ENCODE measurements around the gene LPAR2.
"Not testable (repeated sequence)": the region's sequence is repeated elsewhere in the genome, so short reads cannot be mapped to it uniquely, and the experiment has no call there.

The LPAR2 gene

DNA sequence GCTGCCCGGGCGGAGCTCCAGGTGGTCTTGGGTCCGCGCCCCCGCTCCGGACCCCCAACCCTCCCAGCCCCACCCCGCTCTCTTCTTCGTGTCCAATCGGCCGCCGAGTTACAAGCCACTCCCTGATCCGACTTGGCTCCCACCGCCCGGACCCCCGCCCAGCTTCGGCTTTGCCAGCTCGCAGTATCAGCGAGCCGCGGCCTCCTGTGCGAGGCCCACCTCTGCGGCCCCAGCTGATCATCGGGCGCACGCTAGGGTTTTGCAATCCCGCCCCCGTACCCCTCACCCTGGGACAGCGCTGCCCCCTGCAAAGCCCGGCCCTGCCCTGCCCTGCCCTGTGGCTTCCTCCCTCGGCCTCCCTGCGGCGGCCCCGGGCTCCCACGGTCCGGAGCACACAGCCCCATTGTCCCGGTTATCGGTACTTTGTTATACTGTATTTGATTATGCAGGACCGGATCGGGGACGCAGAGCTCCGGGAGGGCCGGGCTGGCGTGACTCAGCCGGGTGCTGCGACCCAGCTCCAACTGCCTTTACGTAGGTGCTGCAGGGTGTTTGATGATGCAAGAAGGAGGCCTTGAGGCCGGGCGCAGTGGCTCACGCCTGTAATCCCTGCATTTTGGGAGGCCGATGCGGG lies 598 bp upstream of the LPAR2 start:
- peak; percentile 80 for DNase-seq

DNA sequence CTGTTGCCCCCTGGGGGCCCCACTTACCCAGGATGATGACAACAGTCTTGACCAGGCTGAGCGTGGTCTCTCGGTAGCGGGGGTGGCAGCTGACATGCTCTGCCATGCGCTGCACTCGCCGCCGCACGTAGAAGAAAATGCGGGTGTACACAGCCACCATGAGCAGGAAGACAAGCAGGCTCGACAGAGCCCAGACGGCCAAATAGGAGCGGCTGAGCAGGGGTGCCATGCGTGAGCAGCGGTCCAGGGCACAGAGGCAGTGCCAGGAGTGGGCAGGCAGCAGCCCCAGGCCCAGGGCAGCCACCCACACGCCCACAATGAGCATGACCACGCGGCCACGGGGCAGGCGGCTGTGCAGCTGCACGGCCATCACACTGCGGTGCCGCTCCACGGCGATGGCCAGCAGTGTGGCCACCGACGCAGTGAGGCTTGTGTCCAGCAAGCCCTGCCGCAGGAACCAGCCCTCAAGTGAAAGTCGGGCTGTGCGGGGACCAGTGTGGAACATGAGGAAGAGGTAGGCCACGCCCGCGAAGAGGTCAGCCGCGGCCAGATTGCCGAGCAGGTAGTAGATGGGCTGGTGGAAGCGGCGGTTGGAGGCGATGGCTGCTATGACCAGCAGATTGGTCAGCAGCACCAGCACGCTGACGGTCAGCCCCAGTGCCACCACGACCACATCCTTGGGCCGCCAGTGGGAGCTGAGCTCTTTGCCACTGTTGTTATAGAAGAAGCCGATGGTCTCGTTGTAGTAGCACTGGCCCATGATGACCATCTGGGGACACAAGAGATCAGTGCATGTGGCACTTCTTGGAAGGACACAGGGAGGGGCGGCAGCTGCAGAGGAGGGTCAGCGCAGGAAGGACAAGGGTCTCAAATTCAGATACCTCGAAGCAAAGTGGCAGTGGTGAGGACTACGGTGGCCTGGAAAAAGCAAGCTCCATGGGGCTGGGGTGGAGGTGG lies 1.2 kb downstream of the LPAR2 start:
- DNase-seq = no peak

DNA sequence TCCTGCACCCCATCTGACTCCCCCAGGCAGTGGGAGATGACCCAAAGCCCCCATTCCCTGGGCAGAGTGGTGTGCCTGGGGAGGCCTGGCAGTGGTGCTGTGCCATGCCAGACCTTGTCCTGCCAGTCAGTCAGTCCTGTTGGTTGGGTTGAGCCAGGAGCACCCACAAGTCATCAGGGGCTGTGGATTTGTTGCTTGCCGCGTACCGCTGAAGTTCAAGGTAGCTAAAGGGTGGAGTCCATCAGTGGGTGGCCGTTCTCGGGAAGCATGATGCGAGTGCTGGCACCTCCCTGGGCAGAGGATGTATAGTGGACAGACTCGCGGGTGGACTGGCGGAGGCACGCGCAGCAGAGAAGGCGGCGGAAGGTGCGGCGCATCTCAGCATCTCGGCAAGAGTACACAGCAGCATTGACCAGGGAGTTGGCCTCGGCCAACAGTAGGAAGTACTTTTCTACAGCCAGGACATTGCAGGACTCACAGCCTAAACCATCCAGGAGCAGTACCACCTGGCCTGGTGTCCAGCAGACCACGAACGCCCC lies 3.9 kb downstream of the LPAR2 start:
- DNase-seq = no peak

DNA sequence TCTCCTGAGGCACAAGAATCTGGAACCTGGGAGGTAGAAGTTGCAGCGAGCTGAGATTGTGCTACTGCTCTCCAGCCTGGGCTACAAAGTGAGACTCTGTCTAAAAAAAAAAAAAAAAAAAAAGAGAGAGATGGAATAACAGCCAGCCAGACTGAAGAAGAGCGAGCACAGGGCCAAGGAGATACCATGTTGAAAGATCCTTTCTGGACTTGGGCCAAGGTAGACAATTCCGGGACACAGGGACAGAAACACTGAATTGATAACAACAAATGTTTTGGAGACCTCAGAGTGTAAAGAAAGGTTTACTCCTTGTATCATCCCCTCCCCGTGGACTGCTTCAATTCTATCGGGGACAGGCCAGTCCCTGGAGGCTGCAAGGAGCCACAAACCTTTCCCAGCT lies 4.6 kb downstream of the LPAR2 start:
- no peak for DNase-seq

DNA sequence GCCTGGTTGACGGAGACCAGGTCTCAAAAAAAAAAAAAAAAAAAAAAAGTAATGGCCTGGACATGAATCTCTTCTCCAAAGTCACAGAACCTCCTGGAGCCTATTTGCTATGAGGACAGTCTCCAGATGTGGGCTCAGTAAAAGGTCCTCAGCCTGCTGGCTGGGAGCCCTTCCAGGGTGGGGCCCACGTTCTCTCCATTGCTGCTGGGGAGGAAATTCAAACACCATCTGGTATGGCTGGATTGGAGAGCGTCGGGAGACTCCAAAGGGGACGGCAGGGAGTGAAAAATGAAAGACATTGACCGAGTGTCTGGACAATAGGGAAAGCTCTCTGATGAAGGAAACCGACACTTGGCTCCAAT lies 8.2 kb downstream of the LPAR2 start:
- no peak for DNase-seq

DNA sequence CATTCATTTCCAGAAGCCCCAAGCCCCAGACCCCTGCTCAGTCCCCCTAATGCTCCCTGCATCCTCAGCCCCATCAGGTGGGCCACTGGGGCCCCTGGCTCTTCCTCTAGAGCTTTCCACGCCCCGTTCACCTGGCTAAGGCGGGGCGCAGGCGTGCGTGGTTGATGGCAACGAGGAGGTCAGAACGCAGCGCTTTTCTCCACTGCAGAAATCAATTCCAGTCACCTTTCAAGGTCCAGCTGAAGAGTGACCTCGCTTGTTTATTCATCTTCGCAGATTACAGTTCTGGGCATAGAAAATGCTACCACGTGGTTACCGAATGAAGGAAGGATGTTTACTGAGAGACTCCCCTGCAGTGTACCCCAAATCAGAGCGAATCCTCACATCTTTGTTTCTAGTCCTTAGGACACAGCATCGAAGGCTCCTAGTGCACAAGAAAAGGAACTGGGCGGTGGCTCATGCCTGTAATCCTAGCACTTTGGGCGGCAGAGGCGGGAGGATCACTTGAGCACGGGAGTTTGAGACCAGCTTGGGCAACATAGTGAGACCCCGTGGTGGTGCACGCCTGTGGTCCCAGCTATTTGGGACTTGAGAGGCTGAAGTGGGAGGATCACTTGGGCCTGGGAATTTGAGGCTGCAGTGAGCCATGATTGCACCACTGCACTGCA lies 8.7 kb downstream of the LPAR2 start:
- DNase-seq = no peak

DNA sequence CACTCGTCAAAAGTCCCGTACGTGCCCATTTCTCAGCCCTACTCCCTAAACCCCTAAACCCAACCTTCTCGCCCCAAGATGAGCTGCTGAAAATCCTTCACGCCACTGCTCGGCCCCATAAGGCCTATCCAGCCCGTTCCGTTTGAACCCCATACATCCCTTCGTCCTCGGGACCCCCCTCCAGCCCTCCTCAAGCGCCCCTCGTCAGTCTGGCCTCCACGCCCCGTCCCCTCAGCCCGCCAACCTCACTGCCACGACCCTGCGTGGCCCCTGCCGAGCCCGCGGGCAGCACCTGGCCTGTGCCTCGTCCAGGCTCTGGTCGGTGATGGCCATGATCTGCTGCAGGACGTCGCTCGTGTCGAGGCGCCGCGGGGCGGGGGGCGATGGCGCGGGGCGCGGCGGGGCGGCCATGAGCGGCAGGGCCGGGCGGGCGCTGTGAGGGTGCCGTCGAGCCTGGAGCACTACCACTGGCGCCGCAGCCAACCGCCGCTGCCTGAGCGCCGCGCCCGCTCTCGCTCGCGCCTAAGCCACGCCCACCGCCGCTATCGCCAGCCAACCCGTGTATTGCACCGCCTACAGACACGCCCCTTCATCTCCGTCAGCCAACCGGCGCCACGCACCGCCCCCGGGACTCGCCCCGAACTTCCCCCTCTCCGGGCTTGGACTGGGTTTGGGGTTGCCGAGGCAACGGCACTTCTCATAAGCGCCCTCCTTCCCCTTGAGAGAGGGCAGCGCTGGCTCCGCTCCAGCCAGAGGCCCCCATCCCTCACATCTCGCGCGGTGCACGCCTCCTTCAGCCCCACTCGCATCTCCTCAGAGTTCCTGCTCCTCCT lies 9.6 kb downstream of the LPAR2 start, which contains the start of gene PBX4:
Gene PBX4 (minus strand): TSS at position 469 of the 833 bp plus-strand sequence. CDS start 58 bp downstream, at position 411.
- peak; percentile 98 for DNase-seq

DNA sequence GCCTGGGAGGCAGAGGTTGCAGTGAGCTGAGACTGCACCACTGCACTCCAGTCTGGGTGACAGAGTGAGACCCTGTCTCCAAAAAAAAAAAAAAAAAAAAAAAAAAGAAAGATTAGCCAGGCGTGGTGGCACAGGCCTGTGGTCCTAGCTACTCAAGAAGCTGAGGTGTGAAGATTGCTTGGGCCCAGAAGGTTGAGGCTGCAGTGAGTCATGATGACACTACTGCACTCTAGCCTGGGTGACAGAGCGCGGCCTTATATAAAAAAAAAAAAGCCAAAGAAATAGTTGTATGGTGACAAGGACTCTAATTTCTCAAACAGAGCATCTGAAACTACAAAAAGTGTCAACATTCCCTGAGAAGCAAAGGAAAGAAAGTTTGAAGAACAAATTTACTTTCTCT lies 12.9 kb downstream of the LPAR2 start:
- no peak for DNase-seq

DNA sequence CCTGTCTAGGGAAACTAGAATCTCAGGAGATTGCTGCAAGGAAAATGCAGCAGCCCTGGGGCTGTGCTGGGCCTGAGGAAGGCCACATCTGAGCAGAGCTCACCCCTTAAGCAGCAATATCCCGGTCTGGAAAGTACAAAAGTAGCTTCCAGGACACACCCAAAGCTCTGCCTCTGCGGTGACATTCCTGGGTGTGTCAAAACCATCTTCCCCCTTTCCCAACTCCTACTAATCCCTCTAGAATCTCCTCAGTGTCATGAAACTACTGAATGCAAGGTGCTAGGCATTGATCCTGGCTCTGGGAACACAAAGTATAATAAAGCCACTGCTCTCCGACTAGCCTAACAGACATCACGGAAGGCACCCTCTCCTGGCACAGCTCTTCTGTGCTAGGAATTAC lies 14.5 kb downstream of the LPAR2 start:
- DNase-seq = no peak

DNA sequence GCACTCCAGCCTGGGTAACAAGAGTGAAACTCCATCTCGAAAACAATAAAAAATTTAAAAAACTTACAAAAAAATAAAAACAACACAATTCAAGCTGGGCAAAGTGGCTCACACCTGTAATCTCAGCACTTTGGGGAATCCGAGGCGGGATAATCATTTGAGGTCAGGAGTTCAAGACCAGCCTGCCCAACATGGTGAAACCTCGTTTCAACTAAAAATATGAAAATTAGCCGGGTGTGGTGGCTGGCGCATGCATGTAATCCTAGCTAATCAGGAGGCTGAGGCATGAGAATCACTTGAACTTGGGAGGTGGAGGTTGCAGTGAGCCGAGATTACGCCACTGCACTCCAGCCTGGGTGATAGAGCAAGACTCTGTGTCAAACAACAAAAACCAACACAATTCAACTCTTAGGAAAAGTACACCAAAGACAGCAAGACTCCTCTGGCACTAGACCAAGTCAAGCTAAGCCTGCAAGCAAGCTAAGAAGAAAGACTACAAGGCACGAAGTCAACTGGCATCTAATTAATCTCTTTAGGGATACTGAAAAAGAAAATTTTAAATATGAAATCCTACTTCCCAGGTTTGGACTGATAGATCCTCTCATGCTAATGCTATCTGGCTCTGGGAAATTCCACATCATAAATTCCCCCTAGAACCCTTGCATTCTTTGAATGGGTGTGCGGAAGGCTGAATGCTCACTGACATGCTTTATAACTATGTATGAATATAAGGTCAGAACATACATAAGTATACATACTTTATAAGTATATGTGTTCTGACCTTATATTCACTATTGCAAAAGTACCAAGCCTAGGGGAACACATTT lies 17.4 kb downstream of the LPAR2 start:
- DNase-seq = no peak

DNA sequence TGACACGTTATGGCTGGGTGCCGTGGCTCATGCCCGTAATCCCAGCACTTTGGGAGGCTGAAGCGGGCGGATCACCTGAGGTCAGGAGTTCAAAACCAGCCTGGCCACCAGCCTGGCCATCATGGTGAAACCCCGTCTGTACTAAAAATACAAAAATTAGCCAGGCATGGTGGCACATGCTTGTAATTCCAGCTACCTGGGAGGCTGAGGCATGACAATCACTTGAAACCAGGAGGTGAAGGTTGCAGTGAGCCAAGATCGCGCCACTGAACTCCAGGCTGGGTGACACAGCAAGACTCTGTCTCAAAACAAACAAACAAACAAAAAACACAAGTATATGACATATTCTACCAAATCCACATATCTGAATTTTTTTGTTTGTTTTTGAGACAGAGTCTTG lies 21.3 kb downstream of the LPAR2 start:
- DNase-seq = not testable (repeated sequence)

DNA sequence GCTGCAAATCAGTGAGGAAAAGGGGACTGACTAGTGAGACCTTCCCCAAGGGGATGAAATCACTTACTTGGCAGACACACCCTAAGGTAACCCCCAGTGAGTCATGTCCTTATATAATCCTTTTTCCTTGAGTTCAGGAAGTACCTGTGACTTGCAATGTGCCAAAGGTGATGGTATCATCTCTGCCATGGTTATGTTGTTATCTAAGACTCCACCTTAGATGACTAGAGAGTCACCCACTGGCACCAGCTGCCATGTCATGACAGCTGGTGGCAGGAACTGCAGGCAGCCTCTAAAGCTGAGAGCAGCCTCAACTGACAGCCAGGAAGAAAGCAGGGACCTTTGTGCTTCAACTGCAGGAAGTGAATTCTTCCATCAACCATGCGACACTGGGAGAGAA lies 22.0 kb downstream of the LPAR2 start:
- no peak for DNase-seq

DNA sequence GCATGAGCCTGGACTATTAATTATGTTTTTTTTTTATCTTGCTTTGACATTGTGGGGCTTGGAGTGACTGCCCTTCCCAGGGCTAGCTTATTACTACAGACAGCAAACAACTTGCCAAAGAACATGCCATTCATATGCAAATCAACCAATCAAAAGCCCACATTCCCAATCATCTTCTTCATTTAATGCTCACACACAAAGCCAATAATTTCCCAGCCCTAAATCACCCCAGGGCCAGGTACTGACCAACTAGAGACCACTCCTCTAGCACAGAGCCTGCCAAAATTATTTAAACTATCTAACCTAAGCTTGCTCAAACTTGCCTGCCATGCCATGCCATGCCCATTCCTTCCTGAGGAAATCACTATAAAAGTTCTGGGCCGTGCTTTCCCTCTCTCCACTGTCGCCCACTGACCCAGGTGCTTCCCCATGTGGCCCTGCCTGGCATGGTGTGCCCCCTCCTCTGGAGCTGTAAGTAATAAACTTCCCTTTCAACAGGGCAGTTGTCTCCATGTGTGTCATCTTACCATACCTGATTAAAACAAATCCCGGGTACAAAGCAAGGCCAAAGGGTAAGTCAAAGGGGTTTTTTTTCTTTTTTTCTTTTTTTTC lies 25.2 kb downstream of the LPAR2 start:
- DNase-seq = no peak

DNA sequence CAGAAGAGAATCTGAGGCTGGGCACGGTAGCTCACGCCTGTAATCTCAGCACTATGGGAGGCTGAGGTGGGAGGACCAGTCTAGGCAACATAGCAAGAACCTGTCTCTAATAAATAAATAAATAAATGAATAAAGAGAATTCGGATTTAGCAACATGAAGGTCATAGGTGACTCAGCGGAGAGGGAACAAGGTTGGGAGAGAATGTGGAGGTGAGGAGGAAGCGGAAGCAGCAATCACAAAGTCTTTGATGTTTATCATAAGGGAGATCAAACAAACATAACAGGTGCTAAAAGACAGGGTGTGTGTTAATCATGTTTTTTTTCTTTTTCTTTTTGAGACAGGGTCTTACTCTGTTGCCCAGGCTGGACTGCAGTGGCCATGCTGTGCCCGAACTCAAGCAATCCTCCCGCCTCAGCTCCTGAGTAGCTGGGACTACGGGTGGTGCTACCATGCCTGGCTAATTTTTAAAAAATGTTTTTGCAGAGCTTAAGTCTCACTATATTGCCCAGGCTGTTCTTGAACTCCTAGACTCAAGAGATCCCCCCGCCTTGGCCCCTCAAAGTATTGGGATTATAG lies 25.8 kb downstream of the LPAR2 start:
- DNase-seq = no peak

DNA sequence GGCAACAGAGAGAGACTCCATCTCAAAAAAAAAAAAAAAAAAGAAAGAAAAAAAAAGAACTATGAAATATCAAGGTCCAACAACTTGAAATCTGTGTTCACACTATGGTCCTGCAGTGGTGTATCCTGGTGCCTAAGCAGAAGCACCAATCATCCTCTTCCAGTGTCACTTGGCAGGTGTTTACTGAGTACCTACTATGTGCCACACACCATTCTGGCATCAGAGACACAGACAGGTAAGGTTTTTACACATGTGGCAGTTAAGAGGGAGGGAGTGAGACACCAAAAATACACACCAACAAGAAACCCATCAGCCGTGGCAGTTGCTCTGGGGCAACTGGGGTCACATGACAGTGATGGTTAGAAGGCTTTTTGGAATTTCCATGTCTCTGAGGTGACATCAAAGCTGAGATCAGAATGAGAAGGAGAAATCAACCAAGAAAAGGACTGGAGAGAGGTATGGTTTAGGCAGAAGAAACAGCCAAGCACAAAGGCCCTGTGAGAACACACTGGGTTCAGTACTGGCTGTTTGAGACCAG lies 27.2 kb downstream of the LPAR2 start:
- no peak for DNase-seq

DNA sequence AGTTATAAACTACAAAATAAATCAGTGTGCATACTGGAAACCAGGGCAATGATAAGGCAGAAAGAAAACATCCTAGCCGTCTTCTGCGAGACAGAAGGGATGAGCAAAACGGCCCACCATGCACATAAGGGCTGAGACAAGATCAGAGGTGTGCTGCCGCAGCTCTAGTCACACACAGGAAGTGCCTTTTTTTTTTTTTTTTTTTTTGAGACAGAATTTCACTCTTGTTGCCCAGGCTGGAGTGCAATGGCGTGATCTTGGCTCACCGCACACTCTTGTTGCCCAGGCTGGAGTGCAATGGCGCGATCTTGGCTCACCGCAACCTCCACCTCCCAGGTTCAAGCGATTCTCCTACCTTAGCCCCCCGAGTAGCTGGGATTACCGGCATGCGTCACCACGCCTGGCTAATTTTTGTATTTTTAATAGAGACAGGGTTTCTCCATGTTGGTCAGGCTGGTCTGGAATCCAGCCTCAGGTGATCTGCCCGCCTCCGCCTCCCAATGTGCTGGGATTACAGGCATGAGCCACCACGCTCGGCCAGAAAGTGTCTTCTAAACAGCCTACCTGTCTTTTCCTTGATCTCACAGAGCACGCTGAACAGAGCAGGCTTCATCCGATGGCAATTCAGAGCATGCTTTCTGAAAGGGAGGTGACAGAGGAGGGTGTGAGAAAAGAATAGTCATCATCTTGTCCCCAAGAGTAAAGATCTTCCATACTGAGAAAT lies 29.1 kb downstream of the LPAR2 start:
- not testable (repeated sequence) for DNase-seq

DNA sequence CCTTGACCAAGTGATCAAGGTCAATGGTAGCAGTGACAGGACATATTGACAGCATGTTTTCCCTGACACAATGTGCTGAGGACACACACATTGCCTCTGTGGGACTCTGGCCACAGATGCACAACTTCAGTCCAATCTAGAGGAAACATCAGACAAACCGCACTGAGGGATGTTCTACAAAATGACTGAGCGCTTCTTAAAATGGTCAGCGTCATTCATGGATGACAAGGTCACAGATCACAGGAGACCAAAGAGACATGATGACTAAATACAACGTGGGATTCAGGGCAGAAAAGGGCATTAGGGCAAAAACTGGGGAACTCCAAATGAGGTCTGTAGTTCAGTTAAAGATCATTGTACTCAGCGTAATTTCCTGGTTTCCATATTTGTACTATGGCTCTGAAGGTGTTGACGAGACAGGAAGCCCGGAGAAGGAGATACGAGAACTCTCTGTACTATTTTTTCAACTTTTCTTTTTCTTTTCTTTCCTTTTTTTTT lies 30.2 kb downstream of the LPAR2 start:
- no peak for DNase-seq

DNA sequence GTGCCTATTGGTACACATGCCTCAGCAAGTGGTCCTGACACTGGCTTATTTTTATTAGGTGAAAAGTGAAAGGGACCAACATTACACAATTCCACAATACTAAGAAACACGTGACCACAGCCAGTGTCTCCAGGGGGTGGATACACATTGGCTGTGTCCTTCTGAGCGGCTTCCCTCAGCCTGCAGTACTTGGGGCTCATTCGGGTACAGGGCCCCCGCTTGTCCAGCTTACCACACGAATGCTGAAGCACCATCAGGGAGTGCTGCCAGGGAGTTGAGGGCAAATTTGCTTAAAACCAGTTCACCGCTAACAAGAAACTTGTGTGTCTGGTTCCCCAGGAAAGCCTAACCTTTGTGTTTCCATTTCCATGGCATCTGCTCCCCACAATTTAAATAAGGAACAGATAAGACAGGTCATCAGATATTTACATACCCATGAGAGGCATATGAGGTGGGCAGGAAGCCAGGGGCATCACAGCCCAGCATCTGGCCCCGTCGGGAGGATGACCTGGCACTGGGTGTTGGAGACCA lies 32.8 kb downstream of the LPAR2 start:
- no peak for DNase-seq

DNA sequence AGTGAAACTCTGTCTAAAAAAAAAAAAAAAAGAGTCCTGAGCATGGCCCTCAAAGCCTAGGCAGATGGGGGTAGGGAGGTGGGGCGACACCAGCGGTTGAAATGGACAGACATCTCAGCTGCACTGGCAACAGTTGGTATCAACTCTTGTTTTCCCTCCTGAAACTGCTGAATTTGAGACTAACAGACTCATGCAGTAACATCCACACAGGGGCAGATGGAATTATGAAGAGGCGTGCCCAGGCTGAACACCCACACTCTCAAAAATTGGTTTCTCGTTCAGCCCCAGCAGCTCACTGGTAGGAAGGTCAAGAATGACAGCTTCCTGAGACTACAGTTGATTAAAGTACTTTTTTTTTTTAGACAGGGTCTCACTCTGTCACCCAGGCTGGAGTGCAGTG lies 33.6 kb downstream of the LPAR2 start:
- no peak for DNase-seq
